ENCODE data around the gene FLT4. TPM values are rescaled to one million over a fixed set of nuclear protein-coding genes. Genes with fewer than 3 reads are reported as not detected.

Gene FLT4
- polyA plus RNA-seq, 4 donors, result 25.4 to 32.7 (median 28.9) TPM

- no peak for DNase-seq (ENCODE audit: low read depth in 4 of 4, low spot score in 3 of 4)
These were observed 6.1 kb downstream of the FLT4 start for GRCh38 chr5:180643191-180643851.

- no peak for DNase-seq (ENCODE audit: low read depth in 4 of 4, low spot score in 3 of 4)
These were observed 6.6 kb downstream of the FLT4 start for GRCh38 chr5:180642779-180643178.

- DNase-seq (ENCODE audit: low read depth in 4 of 4, low spot score in 3 of 4), result no peak
These were observed 7.1 kb downstream of the FLT4 start for GRCh38 chr5:180642181-180642775.

GRCh38 chr5:180641566-180641900, 7.9 kb downstream of the FLT4 start:
- DNase-seq (ENCODE audit: low read depth in 4 of 4, low spot score in 3 of 4), result no peak

- no peak for DNase-seq (ENCODE audit: low read depth in 4 of 4, low spot score in 3 of 4)
These were observed 8.4 kb downstream of the FLT4 start for GRCh38 chr5:180640861-180641565.

GRCh38 chr5:180640611-180640860, 8.9 kb downstream of the FLT4 start:
- no peak for DNase-seq (ENCODE audit: low read depth in 4 of 4, low spot score in 3 of 4)

GRCh38 chr5:180639741-180640610, 9.4 kb downstream of the FLT4 start:
- DNase-seq (ENCODE audit: low read depth in 4 of 4, low spot score in 3 of 4), result no peak

- no peak for DNase-seq (ENCODE audit: low read depth in 4 of 4, low spot score in 3 of 4)
These were observed 10.1 kb downstream of the FLT4 start for GRCh38 chr5:180639287-180639686.

GRCh38 chr5:180637962-180638680, 11.3 kb downstream of the FLT4 start:
- DNase-seq (ENCODE audit: low read depth in 4 of 4, low spot score in 3 of 4), result no peak

- DNase-seq (ENCODE audit: low read depth in 4 of 4, low spot score in 3 of 4), result no peak
These were observed 12.9 kb downstream of the FLT4 start for GRCh38 chr5:180636403-180637075.

- DNase-seq (ENCODE audit: low read depth in 4 of 4, low spot score in 3 of 4), result no peak
These were observed 13.4 kb downstream of the FLT4 start for GRCh38 chr5:180636016-180636402.

GRCh38 chr5:180633283-180634177, 15.9 kb downstream of the FLT4 start:
- DNase-seq (ENCODE audit: low read depth in 4 of 4, low spot score in 3 of 4), result no peak

- no peak for DNase-seq (ENCODE audit: low read depth in 4 of 4, low spot score in 3 of 4)
These were observed 16.6 kb downstream of the FLT4 start for GRCh38 chr5:180632768-180633167.

GRCh38 chr5:180631549-180632383, 17.6 kb downstream of the FLT4 start:
- DNase-seq (ENCODE audit: low read depth in 4 of 4, low spot score in 3 of 4), result no peak

GRCh38 chr5:180630426-180630825, 19.0 kb downstream of the FLT4 start:
- DNase-seq (ENCODE audit: low read depth in 4 of 4, low spot score in 3 of 4), result no peak

GRCh38 chr5:180629831-180630382, 19.5 kb downstream of the FLT4 start:
- DNase-seq (ENCODE audit: low read depth in 4 of 4, low spot score in 3 of 4), result no peak

- DNase-seq (ENCODE audit: low read depth in 4 of 4, low spot score in 3 of 4), result no peak
These were observed 20.3 kb downstream of the FLT4 start for GRCh38 chr5:180628827-180629750.
